GM18867 (cell line): Measurements from ENCODE around the gene ALG12.
"Not testable (repeated sequence)": the region's sequence is repeated elsewhere in the genome, so short reads cannot be mapped to it uniquely, and the experiment has no call there.

ENCODE experiments used
- ATAC-seq: cut with Tn5 transposase; IDR thresholded peaks from one replicate; pipeline ENCODE4 v1.9.1; 2021; ENCODE audit warnings: mild to moderate bottlenecking, moderate library complexity; ENCODE audit not compliant: unreplicated experiment

ALG12 gene

DNA sequence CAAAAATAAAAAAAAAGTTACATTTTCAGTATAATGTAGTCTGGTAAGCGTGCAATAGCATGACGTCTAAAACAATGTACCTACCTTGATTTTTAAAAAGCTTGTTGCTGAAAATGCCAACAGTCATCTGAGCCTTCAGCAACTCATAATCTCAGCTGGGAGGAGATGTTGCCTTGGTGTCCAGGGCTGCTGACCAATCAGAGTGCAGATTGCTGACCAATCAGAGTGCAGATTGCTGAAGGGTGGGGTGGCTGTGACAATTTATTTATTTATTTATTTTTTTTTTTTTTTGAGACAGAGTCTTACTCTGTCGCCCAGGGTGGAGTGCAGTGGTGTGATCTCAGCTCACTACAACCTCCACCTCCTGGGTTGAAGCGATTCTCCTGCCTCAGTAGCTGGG, 46.8 kb downstream of the ALG12 start:
- ATAC-seq: no peak

DNA sequence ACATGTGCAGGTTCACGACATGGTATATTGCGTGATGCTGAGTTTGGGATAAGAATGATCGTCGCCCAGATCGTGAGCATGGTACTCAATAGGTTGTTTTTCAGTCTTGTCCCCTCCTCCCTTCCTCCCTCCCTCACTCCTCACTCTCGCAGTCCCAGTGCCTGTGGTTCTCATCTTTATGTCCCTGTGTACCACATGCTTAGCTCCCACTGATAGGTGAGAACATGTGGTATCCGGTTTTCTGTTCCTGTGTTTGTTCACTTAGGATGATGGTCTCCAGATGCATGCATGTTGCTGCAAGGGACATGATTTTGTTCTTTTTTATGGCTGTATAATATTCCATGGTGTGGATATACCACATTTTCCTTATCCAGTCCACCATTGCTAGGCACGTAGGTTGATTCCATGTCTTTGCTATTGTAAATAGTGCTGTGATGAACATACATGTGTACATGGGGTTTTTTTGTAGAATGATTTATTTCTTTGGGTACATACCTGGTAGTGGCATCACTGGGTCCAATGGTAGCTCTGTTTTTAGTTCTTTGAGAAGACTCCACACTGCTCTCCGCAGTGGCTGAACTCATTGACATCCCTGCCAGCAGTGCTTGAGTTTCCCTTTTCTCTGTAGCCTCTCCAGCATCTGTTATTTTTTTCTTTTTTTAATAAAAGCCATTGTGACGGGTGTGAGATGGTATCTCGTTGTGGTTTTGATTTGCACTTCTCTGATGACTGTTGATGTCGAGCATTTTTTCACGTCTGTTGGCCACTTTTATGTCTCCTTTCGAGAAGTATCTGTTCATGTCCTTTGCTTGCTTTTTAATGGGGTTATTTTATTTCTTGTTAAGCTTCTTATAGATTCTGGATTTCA, 48.2 kb downstream of the ALG12 start:
- no peak for ATAC-seq

DNA sequence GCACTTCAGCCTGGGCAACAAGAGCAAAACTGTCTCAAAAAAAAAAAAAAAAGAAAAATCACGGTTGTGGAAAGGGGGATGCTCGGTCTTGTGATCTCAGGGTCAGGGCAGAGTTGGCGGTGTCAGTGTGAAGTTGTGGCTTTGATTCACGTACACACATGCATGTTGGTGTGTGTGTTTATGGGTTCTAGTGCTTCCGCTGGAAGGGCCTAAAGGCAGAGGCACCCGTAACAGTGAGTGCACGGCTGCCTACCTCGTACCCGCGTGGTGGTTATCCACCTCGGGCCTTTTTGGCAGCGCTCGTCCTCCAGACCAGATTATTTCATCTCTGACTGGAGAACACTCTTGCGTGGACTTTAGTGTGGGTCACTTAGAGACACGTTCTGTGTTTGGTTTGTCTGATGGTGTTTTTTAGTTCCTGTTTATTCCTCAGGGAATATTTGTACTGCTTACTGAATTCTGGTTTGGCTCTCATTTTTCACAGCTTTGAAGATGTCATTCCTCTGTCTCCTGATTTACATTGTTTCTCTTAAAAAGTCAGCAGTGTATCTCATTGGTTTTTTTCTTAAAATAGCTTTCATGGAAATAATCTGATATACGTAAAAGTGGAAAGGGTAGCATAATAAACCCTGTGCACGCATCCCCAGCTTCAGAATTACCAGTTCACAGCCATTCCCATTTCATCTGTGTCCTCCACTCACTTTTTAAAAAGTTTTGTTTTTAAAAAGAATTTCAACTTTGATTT, 49.0 kb downstream of the ALG12 start:
- no peak for ATAC-seq

- ATAC-seq: no peak
Measured at GRCh38 chr22:49867303-49868265, 50.7 kb downstream of the ALG12 start.

DNA sequence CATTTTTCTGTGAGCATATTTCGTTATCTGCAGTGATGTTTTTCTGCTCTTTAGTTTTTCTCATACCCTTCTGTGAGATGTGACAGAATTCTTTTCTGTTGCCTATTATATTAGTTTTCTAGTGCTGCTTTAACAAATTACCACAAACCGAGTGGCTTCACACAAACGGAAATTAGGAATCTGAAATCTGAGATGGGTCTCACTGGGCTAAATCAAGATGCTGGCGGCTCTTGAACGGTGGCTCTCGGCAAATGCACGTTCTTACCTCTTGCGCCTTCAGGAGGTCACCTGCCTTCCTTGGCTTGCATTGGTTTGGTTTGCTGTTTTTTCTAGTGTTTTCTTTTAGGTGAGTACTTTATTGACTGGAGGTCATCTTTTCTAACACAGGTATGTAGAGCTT, 51.6 kb downstream of the ALG12 start:
- ATAC-seq: no peak

DNA sequence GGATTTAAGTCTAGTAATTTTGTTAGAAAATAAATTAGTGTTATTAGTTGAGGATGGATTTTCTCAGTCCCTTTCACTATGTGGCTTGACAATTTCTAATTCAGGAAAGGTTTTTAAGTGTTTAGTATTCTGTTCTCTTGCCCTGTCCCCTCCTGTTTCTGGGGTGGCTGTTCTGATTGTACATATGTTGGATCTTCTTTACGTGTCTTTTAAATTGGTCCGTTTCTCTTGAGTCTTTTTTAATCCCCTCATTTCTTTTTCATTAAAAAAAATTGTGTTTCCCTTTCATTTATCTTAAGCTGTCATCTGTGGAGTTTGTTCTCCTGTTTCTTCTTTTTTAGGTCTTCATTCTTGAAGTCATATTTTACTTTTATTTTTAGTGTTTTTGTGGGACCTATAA, 52.1 kb downstream of the ALG12 start:
- no peak for ATAC-seq

- ATAC-seq: no peak
Measured at GRCh38 chr22:49865156-49865555, 53.1 kb downstream of the ALG12 start.

GRCh38 chr22:49863931-49864330, 54.3 kb downstream of the ALG12 start:
- ATAC-seq: no peak

- no peak for ATAC-seq
Measured at GRCh38 chr22:49862496-49862776, 55.8 kb downstream of the ALG12 start.

DNA sequence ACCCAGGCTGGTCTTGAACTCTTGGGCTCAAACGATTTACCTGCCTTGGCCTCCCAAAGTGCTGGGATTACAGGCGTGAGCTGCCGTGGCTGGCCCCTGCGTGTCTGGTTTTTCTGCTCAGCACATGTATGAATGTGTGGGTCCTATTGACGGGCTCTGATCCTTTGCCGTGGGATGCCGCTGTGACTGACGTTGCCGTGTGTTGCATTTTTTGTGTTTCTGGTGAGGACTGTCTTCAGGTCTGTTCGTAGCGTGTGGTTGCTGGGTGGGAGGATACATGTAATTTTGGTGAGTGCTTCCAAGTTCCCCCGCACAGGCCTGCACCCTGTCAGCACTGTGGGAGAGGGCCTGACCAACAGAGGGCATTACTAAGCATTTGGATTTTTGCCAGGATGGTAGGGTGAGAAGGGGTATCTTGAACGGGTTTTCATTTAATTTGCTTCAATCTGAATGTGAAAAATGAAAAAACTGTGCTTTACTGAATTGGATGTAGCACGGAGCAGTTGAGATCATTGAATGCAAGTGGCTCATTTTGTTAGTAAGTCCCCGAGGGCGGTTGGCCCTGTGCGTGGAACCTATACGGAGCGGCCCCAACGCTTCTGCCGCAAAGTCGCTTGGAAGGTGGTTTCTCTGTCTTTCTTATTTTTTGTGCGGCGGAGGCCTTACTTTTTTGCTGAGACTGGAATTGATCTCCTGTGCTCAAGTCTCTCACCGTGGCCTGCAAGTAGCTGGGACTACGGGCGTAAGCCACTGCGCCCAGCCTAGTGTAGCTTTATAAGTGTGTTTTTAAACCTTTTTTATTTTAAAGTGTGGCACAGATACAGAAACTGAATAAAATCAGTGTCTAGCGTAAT, 56.4 kb downstream of the ALG12 start:
- ATAC-seq: no peak

- ATAC-seq: no peak
Measured at GRCh38 chr22:49858827-49859226, 59.4 kb downstream of the ALG12 start.

GRCh38 chr22:49856766-49857618, 61.2 kb downstream of the ALG12 start:
- ATAC-seq: no peak

GRCh38 chr22:49856343-49856742, 61.9 kb downstream of the ALG12 start:
- no peak for ATAC-seq

DNA sequence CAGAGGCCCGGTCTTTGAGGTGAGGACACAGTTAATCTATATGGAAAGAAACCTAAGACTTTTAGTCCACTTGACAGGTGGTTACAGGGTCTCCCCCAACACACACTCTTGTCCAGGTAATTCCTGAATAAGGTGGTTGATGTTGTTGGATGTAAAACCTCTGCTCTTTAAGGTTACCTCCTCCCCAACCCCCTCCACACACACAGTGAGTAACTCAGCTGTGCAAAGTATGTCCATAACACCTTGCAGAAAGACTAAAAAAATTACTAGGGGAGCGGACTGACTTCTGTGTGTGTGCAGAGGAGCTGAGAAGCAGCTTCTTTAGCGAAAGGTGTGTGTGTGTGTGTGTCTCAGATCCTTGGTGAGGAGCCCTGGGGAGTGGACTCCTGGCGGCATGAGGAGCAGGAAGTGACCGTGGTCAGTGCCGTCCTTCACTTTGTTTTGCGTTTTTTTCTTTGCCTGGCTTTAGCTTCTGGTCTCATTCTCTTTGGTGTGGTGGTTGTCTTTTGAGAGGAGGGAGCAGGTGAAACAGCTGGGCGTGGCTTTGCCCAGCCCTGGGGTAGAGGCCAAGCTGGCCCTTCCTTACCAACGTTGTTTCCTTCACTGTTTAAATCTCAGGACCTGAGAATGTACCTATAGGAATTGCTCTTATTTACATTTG, 62.9 kb downstream of the ALG12 start:
- ATAC-seq: no peak

DNA sequence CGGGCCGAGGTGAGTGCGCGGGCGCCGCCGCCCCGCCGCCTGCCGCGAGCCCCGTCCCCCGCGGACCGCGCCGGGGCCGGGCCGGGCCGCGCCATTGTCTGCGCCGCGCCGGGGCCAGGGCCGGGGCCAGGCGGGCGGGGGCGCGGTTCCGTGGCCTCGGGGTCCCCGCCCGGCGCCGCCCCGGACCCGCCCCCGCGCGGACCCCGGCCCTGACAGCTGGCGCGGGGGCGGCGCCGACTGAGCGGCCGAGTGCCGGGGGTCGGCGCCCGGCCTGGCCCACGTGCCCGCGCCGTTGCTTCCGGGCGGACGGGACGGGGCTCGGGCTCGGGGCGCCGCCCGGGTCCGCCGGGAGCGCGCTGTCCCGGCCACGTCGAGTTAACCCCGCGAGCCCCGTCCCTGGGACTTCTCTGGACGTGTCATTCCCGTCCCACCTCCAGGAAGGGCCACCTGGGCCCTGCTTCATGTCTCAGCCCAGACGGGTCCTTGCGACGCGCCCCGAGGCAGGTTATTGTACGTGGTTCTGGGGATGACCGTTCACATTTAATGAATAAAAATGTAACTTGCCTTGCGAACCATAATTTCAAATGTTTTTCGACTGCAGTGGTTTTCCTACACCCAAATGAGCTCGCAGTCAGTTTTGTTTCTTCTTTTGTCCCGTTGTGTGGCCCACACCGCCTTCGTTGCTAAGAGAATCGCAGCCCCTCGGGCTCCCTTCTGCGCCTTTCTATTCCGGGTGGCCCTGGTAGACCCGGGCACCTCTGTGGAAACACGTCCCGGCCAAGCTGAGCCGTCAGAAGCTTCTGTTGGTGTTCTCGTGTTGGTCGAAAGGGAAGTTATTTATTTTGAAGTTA, 64.0 kb downstream of the ALG12 start:
- peak; percentile 4 for ATAC-seq

GRCh38 chr22:49852898-49853894, 65.0 kb downstream of the ALG12 start, which contains the start of gene ZBED4:
Gene ZBED4 (plus strand): TSS chr22:49853844. CDS start chr22:49883663, 29,819 bp downstream.
- ATAC-seq: peak; percentile 76

- ATAC-seq: not testable (repeated sequence)
Measured at GRCh38 chr22:49852568-49852897, 65.7 kb downstream of the ALG12 start.
